MCF 10A (cell line): Measurements from ENCODE around the gene RRBP1. TPM values are rescaled to one million over a fixed set of nuclear protein-coding genes. Genes with fewer than 3 reads are reported as not detected.

Experiments
- BruUV-seq: library from RNA; stranded (reverse); fragments of 400-500 nt; replicated peaks from 2 replicates; lab custom pipeline; 2021; lab: Mats Ljungman, UMichigan
- CTCF ChIA-PET: fragments of 300-600 bp; sonication (Branson Sonifier 250); formaldehyde crosslinking; extraction: SDS; loops from one replicate; lab custom pipeline; 2021; ENCODE audit warnings: antibody characterized with exemption, inconsistent platforms; lab: Yijun Ruan, JAX
- POLR2A ChIA-PET: fragments of 300-600, 350-650 bp; sonication (Branson Sonifier 250); formaldehyde crosslinking; extraction: SDS; loops from one replicate; lab custom pipeline; 2020; ENCODE audit warnings: antibody characterized with exemption, inconsistent platforms; lab: Yijun Ruan, JAX
- DNase-seq: peaks from one replicate; pipeline ENCODE4 v3.0.0-alpha.2; 2018; ENCODE audit not compliant: unreplicated experiment
- H3K27ac Mint-ChIP-seq: one replicate; pipeline ENCODE4 v1.8.0; 2022; ENCODE audit warnings: mild to moderate bottlenecking, low read depth, mixed read lengths; ENCODE audit not compliant: unreplicated experiment
- H3K27me3 Mint-ChIP-seq: one replicate; pipeline ENCODE4 v1.8.0; 2022; ENCODE audit warnings: mixed read lengths; ENCODE audit not compliant: insufficient read depth, unreplicated experiment
- H3K36me3 Mint-ChIP-seq: one replicate; pipeline ENCODE4 v1.8.0; 2022; ENCODE audit warnings: mild to moderate bottlenecking, moderate library complexity, mixed read lengths; ENCODE audit not compliant: insufficient read depth, unreplicated experiment
- H3K4me1 Mint-ChIP-seq: one replicate; pipeline ENCODE4 v1.8.0; 2022; ENCODE audit warnings: mixed read lengths; ENCODE audit not compliant: insufficient read depth, unreplicated experiment
- H3K4me3 Mint-ChIP-seq: one replicate; pipeline ENCODE4 v1.8.0; 2022; ENCODE audit warnings: mild to moderate bottlenecking, moderate library complexity, mixed read lengths; ENCODE audit not compliant: unreplicated experiment
- H3K9me3 Mint-ChIP-seq: one replicate; pipeline ENCODE4 v1.8.0; 2022; ENCODE audit warnings: mixed read lengths; ENCODE audit not compliant: unreplicated experiment
- CTCF ChIP-seq: fragments of 200-600 bp; IDR thresholded peaks from one replicate; pipeline ENCODE4 v1.8.0; 2022; ENCODE audit warnings: antibody characterized with exemption, mild to moderate bottlenecking; ENCODE audit not compliant: unreplicated experiment
- intact Hi-C: fragments of 100-400 bp; cut with micrococcal nuclease; formaldehyde crosslinking; loops from 2 replicates; pipeline ENCODE4 v1.14.1; 2022
- total RNA-seq: library from RNA; stranded (reverse); gene quantifications from 2 replicates; pipeline ENCODE4 v1.2.3, GENCODE V29; 2022

RRBP1 gene
- total RNA-seq, 1 experiment from 2014 or later, result 203 TPM

GRCh38 chr20:17613328-17614175 lies 68.5 kb downstream of the RRBP1 start:
- TSS peak; percentile 98 for BruUV-seq
- CTCF ChIA-PET, result interaction anchor here (0.6 to 9.1 kb wide), 5 partner anchors 72 to 281 kb away, joined by 4 to 78 read pairs (median 5); no protein-coding TSS in a partner anchor
- POLR2A ChIA-PET, result interaction anchor here (0.6 to 1.5 kb wide), 8 partner anchors 9 to 354 kb away, joined by 3 to 7 read pairs (median 3); partner anchors contain the start of gene DSTN
- H3K36me3 Mint-ChIP-seq, result peaks cover 60% of the 10 kb centered on the region
- no peak for DNase-seq
- intact Hi-C loops, result loop anchor here (5.0 kb wide), 1 partner anchor 41 kb away; the partner anchor contains the start of gene DSTN
- H3K27me3 Mint-ChIP-seq, result no peaks in the 10 kb centered on the region
- H3K27ac Mint-ChIP-seq, result no peak overlapping the region
- TF ChIP-seq CTCF, result no peak
- peaks cover 7% of the 10 kb centered on the region for H3K4me1 Mint-ChIP-seq
- no peak overlapping the region for H3K4me3 Mint-ChIP-seq
- no peaks in the 10 kb centered on the region for H3K9me3 Mint-ChIP-seq

- BruUV-seq, result no TSS peak
- H3K36me3 Mint-ChIP-seq, result peaks cover 64% of the 10 kb centered on the region
- ChIA-PET POLR2A (interaction anchor here (0.6 to 1.5 kb wide), 6 partner anchors 9 to 76 kb away, joined by 3 to 7 read pairs (median 3); partner anchors contain the start of gene DSTN), CTCF (interaction anchor here (0.5 to 1.6 kb wide), 3 partner anchors 20 to 108 kb away, joined by 3 to 5 read pairs (median 5); no protein-coding TSS in a partner anchor)
- H3K9me3 Mint-ChIP-seq, result no peaks in the 10 kb centered on the region
- H3K27me3 Mint-ChIP-seq, result no peaks in the 10 kb centered on the region
- peak overlapping the region; percentile 93 for H3K27ac Mint-ChIP-seq
- H3K4me1 Mint-ChIP-seq, result peaks cover 7% of the 10 kb centered on the region
- TF ChIP-seq CTCF, result no peak
- intact Hi-C loops, result loop anchor here (5.0 kb wide), 1 partner anchor 41 kb away; the partner anchor contains the start of gene DSTN
- no peak for DNase-seq
- H3K4me3 Mint-ChIP-seq, result no peak overlapping the region
These were observed 69.1 kb downstream of the RRBP1 start for GRCh38 chr20:17612992-17613327.

- no peaks in the 10 kb centered on the region for H3K27me3 Mint-ChIP-seq
- H3K36me3 Mint-ChIP-seq, result peaks cover 69% of the 10 kb centered on the region
- peak; percentile 33 for DNase-seq
- BruUV-seq, result no TSS peak
- POLR2A ChIA-PET, result interaction anchor here (0.9 to 1.5 kb wide), 5 partner anchors 8 to 76 kb away, joined by 3 to 7 read pairs (median 3); partner anchors contain the start of gene DSTN
- H3K27ac Mint-ChIP-seq, result peak overlapping the region; percentile 93
- H3K4me3 Mint-ChIP-seq, result no peak overlapping the region
- CTCF ChIA-PET, result interaction anchor here (0.5 to 1.6 kb wide), 3 partner anchors 19 to 107 kb away, joined by 3 to 5 read pairs (median 5); no protein-coding TSS in a partner anchor
- TF ChIP-seq CTCF, result no peak
- intact Hi-C loops, result loop anchor here (5.0 kb wide), 1 partner anchor 40 kb away; the partner anchor contains the start of gene DSTN
- no peaks in the 10 kb centered on the region for H3K9me3 Mint-ChIP-seq
- H3K4me1 Mint-ChIP-seq, result peaks cover 7% of the 10 kb centered on the region
These were observed 69.6 kb downstream of the RRBP1 start for GRCh38 chr20:17612287-17612991.
